Rectal smooth muscle tissue (tissue), 1 donor: ENCODE data around the gene OLFML1.

Experiments used
- H3K27ac ChIP-seq: one replicate; pipeline ENCODE4 v1.7.0; 2013; ENCODE audit warnings: low read depth, low read length, inconsistent platforms
- H3K27me3 ChIP-seq: one replicate; pipeline ENCODE4 v1.7.0; 2013; ENCODE audit warnings: low read length; ENCODE audit not compliant: control insufficient read depth, insufficient read depth
- H3K36me3 ChIP-seq: one replicate; pipeline ENCODE4 v1.7.0; 2013; ENCODE audit warnings: low read length; ENCODE audit not compliant: control insufficient read depth, insufficient read depth
- H3K4me1 ChIP-seq: one replicate; pipeline ENCODE4 v1.7.0; 2013; ENCODE audit warnings: low read length; ENCODE audit not compliant: control insufficient read depth, insufficient read depth
- H3K4me3 ChIP-seq: one replicate; pipeline ENCODE4 v1.7.0; 2013; ENCODE audit warnings: low read length
- H3K9ac ChIP-seq: one replicate; pipeline ENCODE4 v1.7.0; 2013; ENCODE audit warnings: low read length

OLFML1 gene

DNA sequence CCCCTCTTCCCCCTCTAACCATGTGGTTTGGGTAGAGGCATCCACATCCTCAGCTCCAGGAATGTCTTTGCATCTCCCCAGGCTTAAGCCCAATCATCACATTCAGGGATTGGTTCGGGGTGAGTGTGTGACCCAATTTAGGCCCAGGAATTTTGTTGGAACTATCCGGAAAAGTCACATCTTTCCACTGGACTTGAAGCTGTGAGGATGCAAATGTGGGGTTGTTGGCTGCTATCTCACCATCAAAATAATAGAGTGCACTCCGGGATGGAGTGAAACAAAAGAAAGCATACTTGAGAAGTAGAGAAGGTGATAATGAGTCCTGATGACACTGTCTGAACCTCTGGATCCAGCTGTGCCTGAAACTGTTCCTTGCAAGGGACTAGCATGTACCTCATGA, 33.8 kb upstream of the OLFML1 start:
- H3K9ac ChIP-seq = no peak overlapping the region

DNA sequence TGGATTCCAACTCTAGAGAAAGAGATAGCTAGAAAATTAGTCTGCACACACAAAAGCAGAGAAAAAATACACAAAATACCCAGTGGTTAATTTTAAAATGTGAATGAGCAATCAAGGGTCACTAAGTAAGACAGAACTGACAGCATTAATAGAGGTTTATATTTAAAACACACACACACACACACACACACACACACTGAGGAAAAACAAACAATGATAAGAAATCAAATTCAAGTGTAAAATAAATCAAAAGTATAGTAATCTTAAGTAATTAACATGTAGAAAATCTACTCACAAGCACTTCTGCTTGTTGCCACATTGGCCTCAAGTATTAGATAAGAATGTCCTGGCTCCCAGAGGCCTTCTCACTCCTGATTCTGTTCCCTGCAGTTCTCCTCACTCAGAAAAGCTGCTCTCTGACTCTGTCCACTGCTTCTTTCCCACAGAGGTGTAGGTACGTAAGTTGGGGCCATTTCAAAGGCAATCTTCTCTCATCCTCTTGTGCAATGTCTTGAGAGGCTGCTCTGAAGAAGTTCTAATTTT, 33.3 kb upstream of the OLFML1 start:
- no peak overlapping the region for H3K27ac ChIP-seq
- no peaks in the 10 kb centered on the region for H3K27me3 ChIP-seq
- no peak overlapping the region for H3K9ac ChIP-seq
- no peaks in the 10 kb centered on the region for H3K4me1 ChIP-seq
- no peaks in the 10 kb centered on the region for H3K36me3 ChIP-seq
- no peak overlapping the region for H3K4me3 ChIP-seq

More for the DNA sequence above, 33.8 kb upstream of the OLFML1 start:
- Histone ChIP-seq H3K4me1 (no peaks in the 10 kb centered on the region), H3K27ac (no peak overlapping the region), H3K36me3 (no peaks in the 10 kb centered on the region), H3K27me3 (no peaks in the 10 kb centered on the region), H3K4me3 (no peak overlapping the region)

DNA sequence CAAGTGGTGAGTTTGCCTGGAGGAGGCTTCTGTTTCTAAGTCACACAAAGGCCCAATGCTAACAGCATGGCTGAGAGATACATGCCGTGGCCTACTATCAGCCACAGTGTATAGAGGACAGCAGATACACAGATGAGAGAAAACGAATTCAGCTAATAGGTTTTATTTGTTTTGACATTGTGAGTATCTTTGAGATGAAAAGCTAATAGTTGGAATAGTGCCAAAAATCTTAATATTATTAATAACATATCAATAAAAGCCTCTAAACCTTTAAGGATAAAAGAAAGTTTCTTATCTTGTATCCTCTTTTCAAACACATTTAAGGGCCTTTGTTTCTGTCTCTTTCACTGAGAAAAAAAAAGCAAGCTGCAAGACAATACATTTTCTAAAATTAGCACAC, 30.5 kb upstream of the OLFML1 start:
- H3K27ac ChIP-seq = no peak overlapping the region
- H3K4me3 ChIP-seq = no peak overlapping the region
- H3K36me3 ChIP-seq = no peaks in the 10 kb centered on the region
- H3K4me1 ChIP-seq = no peaks in the 10 kb centered on the region
- H3K27me3 ChIP-seq = no peaks in the 10 kb centered on the region
- H3K9ac ChIP-seq = no peak overlapping the region

DNA sequence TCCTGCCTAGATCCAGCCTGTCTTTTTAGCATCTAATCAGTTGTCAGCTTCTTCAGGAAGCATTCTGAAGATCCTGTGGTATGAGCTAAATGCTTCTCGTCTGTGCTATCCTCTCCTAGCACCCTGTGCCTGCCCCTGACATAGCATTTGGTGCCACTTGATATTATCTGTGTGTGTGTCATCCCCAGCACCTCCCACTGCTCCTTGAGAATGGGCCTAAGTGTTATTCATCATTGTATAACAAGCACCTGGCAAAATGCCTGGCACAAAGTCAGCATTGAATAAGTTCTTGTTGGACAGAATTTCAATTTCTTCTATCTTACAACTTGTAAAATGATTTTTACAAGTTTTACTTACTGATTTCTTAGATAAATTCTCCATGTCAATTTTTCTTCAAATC, 28.1 kb upstream of the OLFML1 start:
- Histone ChIP-seq H3K27ac (no peak overlapping the region), H3K4me1 (no peaks in the 10 kb centered on the region), H3K9ac (no peak overlapping the region), H3K27me3 (no peaks in the 10 kb centered on the region), H3K4me3 (no peak overlapping the region), H3K36me3 (no peaks in the 10 kb centered on the region)

DNA sequence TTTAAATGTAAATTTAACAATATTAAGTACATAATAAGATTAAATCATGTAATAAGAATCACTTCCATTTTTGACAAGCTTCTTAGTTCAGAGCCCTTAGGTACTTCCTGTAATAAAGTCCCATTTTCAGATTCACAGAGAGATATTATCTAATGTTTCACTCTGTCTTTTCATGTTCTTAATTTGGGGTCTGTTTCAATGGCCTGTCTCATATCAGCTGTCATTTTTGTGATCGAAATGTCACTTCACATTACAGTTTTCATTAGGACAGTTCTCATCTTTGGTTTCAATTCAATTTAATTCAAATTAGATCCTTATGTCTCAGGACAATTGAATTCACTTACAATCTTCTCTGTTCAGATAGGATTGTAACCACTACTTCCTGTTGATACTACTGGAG, 22.6 kb upstream of the OLFML1 start:
- H3K27ac ChIP-seq = no peak overlapping the region
- no peak overlapping the region for H3K9ac ChIP-seq
- no peaks in the 10 kb centered on the region for H3K27me3 ChIP-seq
- H3K36me3 ChIP-seq = no peaks in the 10 kb centered on the region
- no peaks in the 10 kb centered on the region for H3K4me1 ChIP-seq
- no peak overlapping the region for H3K4me3 ChIP-seq

DNA sequence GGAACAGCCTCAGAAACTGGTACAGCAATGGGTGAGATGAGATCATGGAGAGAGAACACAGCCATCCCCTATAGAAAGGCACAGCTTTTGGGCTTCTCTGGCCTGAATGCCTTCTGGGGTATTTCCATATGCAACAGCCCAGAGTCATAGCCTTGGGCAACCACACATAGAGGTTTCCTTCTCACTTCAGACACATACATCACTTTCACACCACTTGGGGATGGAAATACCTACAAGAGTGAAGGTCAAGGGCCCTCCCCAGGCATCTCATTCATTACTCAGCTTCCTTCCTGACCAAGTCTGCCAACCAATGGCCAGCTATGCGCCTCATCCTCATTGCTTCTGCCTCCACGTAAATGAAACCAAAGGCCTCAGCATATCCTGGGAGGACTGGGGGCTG, 17.7 kb upstream of the OLFML1 start:
- H3K4me3 ChIP-seq = no peak overlapping the region
- H3K9ac ChIP-seq = no peak overlapping the region
- H3K4me1 ChIP-seq = no peaks in the 10 kb centered on the region
- no peaks in the 10 kb centered on the region for H3K27me3 ChIP-seq
- H3K27ac ChIP-seq = no peak overlapping the region
- H3K36me3 ChIP-seq = no peaks in the 10 kb centered on the region

DNA sequence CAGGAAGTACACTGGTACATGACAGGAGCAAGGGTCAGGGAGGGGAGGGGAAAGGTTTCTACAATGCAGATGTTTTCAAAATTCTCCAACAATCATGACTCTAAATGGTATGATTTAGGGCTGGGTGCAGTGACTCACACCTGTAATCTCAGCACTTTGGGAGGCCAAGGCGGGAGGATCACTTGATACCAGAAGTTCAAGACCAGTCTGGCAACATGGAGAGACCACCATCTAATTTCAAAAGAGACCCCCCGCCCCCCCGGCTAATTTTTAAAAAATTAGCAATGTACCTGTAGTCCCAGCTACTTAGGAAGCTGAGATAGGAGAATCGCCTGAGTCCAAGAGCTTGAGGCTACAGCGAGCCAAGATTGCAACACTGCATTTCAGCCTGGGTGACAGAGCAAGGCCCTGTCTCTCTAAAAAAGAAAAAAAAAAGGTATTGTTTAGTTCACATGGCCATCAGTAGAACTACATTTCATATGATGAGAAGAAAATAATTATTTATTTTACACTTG, 15.9 kb upstream of the OLFML1 start:
- H3K9ac ChIP-seq = no peak overlapping the region

DNA sequence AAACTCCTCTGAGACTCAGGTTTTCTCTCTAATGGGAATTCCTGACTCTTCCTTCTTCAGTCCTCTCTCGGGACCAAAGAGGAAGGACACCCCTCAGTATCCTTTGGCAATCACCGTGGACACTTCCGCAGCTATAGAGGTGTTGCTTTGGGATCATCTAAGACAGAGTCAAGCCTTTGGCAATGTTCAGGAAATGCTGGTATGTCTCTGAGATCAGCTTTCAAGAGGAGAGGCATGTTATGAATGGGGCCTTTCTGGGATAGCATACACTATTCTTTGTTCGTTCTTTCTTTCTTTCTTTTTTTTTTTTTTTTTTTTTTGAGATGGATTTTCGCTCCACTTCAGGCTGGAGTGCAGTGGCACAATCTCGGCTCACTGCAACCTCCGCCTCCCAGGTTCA, 14.2 kb upstream of the OLFML1 start:
- Histone ChIP-seq H3K27me3 (no peaks in the 10 kb centered on the region), H3K27ac (no peak overlapping the region), H3K4me1 (no peaks in the 10 kb centered on the region), H3K4me3 (no peak overlapping the region), H3K36me3 (no peaks in the 10 kb centered on the region), H3K9ac (no peak overlapping the region)

More for the DNA sequence above, 15.9 kb upstream of the OLFML1 start:
- Histone ChIP-seq H3K27ac (no peak overlapping the region), H3K36me3 (no peaks in the 10 kb centered on the region), H3K4me1 (no peaks in the 10 kb centered on the region), H3K27me3 (no peaks in the 10 kb centered on the region), H3K4me3 (no peak overlapping the region)

GRCh38 chr11:7473717-7474116, 11.6 kb upstream of the OLFML1 start:
- H3K36me3 ChIP-seq = no peaks in the 10 kb centered on the region
- H3K9ac ChIP-seq = no peak overlapping the region
- no peaks in the 10 kb centered on the region for H3K27me3 ChIP-seq
- no peak overlapping the region for H3K4me3 ChIP-seq
- no peaks in the 10 kb centered on the region for H3K4me1 ChIP-seq
- no peak overlapping the region for H3K27ac ChIP-seq

- H3K9ac ChIP-seq = no peak overlapping the region
- H3K4me1 ChIP-seq = no peaks in the 10 kb centered on the region
- H3K27ac ChIP-seq = no peak overlapping the region
- no peak overlapping the region for H3K4me3 ChIP-seq
- no peaks in the 10 kb centered on the region for H3K36me3 ChIP-seq
- H3K27me3 ChIP-seq = no peaks in the 10 kb centered on the region
Observed at GRCh38 chr11:7480113-7480512, 5.2 kb upstream of the OLFML1 start.

DNA sequence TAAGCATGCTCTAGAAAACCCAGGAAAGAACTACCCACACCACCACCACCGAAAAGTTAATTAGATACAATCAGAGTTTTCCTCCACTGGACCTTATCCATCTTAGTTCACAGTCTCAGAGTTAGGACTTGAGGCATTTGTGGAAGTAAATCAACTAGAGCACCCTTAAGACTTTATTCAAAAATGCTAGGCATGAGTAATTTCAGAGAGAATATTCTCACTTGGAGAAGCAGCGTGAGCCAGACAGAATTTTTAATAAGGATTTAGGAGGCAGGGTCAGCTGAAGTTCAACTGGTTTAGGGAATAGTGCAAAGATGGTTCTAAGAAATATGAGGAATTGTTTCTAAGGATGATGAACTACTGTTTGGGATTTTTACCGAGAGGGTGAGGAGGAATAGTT, 1.2 kb upstream of the OLFML1 start:
- Histone ChIP-seq H3K27ac (no peak overlapping the region), H3K9ac (no peak overlapping the region), H3K4me3 (no peak overlapping the region)

DNA sequence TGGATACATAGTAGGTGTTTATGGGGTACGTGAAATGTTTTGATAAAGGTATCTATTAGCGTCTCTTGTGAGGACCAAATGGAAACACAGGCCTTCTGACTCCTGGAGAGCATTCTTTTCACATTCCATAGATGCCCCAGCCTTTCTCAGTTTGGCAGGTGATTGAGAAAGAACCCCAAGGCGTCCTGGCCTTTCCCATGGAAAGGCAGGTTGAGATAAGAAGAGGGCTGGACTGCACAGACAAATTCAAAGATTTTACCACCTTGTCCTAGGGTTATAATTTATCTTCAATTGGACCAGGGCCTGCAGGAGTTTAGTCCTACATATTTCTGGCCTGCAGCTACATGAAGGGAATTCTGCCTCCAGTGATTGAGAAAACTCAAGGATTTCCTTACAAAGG, 661 bp upstream of the OLFML1 start:
- H3K27me3 ChIP-seq = no peaks in the 10 kb centered on the region
- no peak overlapping the region for H3K9ac ChIP-seq
- no peak overlapping the region for H3K4me3 ChIP-seq
- no peaks in the 10 kb centered on the region for H3K4me1 ChIP-seq
- no peaks in the 10 kb centered on the region for H3K36me3 ChIP-seq
- H3K27ac ChIP-seq = no peak overlapping the region

More for the DNA sequence above, 1.2 kb upstream of the OLFML1 start:
- no peaks in the 10 kb centered on the region for H3K36me3 ChIP-seq
- H3K27me3 ChIP-seq = no peaks in the 10 kb centered on the region
- H3K4me1 ChIP-seq = no peaks in the 10 kb centered on the region

- H3K27me3 ChIP-seq = no peaks in the 10 kb centered on the region
- H3K27ac ChIP-seq = no peak overlapping the region
- H3K36me3 ChIP-seq = no peaks in the 10 kb centered on the region
- no peaks in the 10 kb centered on the region for H3K4me1 ChIP-seq
- H3K9ac ChIP-seq = no peak overlapping the region
- H3K4me3 ChIP-seq = peak overlapping the region; percentile 62
Observed at GRCh38 chr11:7486098-7486780, 933 bp downstream of the OLFML1 start.
